Measurements from ENCODE around the gene TMEM72.

The TMEM72 gene

DNA sequence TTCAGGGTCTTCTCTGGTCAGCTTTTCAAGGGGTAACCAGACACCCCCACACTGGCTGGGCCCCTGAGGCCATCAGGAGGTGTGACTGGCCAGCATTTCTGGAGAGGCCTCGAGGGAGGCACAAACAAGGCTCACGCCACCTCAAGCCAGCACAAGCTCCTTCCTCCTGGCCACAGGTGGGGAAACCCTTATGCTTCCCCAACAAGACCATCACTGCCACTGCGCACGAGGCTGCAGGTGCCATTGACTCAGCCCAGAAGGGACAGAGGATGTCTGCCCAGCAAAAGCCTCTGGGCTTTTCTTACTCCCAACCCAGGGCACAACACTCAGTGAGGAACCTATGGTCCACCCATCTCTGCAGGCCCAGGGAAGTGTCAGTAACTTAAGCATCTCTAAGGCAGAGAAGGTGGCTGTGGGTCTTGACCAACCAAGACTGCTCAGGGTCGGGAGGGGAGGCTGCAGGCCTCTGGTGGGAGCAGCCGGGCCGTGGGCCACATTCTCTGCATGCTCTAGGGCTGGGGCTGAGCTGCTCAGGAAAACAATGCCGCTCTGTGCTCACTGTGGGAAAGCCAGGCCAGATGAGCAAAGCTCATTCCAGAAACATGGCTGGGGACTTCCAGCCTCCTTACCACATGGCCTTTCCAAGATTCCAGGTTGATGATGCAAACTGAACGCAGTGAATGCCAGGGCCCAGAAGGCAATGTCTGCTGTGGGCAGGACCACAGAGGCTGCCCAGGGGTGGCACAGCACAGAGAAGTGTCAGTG, 24.2 kb downstream of the TMEM72 start:
- DNase-seq: no peak

DNA sequence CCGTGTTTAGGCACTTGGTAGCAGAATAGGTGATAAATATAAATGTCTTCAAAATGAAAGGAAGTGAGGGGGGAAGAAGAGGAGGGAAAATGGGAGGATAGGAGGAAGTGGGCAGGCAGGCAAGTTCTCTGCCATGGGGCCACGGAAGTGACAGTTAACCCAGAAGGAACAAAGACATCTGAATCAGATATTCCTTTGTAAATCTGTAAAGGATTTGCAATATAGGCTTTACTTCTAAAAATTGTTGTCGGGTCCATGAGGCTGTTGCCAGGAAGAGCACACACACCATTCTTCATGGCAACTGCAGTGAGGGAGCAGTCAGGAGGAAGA, 24.8 kb downstream of the TMEM72 start:
- DNase-seq: no peak

DNA sequence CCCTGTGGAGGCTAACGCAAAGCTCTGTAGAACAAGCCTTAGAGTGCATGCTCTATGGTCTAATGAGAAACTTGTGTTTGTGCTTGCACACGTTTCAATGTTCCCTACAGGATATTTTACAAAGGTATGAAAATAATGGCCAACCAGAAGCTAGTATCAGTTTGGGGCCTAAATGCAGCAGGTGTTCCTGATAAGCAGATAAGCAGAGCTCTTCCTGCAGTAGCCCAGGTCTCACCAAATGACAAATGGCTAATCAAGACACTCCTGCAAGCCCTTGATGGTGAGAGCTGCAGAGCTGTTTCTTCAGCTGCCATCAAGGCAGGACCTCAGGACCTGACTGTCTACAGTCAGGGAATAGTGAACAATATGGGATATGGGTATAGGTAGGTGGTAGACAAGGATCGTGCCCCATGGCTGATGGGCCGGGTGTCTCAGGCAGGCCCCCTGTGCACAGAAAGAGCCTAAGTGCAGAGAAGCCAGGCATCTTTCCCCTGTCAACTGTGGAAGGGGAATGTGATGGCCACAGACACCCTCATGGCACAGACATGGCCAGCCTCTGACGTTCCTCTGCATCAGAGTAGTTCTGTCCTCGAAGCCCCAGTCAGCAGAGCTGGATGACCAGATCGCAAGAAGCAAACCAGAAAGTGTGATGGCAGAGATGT, 25.3 kb downstream of the TMEM72 start:
- DNase-seq: no peak

DNA sequence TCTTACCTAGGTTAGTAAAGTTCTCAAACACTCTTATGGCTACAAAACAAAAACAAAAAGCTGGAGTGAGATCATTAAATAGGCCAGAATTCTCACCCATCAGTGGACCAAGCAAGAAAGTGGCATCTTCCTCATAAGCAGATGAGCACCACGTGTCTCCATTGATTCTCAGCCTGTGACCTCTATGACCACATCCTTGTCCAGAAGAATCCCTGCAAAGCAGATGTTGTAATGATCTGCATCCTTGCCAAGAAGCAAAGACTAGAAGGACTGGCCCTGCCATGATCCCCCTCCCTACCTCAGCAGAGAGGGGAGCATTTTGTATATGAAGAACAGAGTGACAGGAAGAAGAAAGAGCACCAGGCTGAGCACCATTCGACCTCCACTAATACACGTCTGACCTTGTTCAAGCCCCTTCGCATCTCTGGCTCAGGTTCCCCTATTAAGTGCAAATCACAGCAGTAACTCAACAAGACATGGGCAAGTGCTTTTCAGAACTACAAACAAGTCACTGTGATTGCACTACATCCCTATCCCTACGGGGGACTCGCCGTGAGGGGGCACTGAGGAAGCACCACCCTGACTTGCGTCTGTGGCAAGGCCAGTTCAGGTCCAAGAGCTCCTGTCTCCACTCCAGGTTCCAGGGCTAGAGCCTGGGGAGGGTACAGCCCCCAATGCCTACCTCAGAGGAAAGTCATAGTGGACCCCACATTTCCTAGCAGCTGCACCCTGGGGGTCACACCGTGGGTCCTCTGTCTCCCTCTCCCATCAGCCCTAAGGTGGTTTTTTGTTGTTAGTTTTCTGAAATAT, 26.3 kb downstream of the TMEM72 start:
- no peak for DNase-seq

DNA sequence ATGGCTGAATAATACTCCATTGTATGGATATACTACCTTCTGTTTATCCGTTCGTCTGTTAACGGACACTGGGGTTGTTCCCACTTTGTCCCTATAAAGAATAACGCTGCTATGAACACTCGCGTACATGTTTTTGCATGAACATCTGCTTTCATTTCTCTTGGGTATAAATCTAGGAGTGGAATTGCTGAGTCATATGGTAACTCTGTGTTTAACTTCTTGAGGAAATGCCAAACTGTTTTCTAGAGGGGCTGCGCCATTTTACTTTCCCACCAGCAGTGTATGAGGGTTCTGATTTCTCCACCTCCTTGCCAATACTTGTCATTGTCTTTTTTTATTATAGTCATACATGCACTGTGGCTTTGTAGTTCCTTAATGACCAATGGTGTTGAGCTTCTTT, 27.8 kb downstream of the TMEM72 start:
- no peak for DNase-seq

DNA sequence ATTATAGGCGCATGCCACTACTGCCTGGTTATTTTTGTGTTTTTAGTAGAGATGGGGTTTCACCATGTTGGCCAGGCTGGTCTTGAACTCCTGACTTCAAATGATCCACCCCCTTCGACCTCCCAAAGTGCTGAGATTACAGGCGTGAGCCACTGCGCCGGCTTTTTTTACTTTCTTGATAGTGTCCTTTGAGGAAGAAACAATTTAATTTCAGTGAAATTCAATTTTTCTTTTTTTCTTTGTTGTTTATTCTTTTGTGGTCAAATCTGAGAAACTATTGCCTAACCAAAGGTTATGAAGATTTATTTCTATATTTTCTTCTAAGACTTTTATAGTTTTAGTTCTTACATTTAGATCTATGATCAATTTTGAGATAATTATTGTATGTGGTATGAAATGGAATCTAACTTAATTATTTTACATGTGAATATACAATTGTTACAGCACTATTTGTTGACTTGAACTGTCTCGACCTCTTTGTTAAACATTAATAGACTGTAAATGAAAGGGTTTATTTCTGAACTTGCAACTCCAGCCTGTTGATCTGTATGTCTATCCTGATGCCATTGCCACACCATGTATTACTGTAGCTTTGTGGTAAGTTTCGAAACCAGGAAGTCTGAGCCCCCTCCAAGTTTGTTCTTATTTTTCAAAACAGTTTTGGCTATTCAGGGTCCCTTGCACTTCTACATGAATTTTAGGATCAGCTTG, 28.7 kb downstream of the TMEM72 start:
- no peak for DNase-seq

DNA sequence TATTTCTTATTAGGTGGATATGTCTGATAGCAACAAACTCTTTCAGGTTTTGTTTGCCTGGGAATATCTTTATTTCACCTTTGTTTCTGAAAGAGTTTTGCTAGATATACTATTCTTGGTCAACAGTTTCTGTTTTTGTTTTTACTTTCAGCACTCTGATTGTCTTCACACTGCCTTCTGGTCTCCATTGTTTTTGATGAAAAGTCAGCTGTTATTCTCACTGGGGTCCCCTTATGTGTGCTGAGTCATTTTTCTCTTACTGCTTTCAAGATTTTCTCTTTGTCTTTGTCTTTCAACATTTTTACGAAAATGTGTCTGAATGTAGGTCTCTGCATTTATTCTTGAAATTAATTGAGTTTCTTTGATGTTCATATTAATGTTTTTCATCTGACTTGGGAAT, 33.2 kb downstream of the TMEM72 start:
- no peak for DNase-seq

DNA sequence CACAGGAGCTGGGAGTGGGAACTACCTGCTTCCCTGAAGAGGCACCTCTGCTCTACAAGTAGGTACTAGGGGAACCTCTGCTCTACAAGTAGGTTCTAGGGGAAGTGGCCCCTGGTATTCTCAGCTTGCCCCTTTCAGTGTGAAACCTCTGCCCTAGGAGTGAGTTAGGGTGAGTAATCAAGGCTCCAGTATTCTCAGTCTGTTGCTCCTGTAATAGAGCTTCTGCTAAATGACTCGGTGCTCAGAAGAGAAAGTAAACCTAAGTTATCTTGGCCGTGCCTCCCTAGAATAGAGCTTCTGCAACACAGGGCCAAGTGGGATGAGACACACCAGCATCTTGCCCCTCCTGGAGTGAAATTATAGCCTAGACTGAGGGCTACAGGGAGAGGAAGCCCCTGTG, 35.1 kb downstream of the TMEM72 start:
- DNase-seq: no peak

DNA sequence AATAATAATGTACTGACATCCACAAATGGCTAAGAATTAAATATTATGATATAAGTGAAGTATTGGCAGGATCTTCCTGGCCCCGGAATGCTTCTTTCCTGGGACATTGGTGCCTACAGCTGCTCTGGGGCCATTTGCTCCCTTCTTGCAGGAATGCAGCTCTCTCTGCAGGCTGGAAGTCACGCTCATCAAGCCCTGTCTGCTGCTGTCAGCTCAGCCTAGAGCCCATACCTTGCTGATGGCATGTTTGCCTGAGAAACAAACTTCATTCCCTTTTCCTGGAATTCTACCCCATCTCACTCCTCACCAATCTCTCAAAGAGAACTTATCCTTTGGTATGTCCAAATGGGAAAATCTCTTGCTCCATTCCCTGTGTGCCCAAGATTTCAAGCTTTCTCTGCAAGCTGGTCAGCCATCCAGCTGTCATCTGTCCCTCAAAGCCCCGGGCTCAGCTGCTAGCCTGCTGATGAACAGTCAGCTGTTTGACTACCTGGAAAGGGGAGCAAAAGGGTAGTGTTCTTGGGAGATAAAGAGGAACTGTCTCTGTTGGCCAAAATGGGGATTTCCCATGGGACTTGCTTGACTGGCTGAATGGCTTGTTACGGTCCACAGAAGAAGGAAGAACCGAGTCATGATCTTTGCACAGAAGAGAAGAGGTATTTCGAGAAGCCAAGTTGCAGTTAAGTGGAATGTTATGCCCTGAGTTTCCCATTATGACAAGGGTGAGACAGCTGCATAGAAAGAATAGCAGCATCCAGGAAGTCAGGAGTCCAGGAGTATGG, 36.4 kb downstream of the TMEM72 start:
- no peak for DNase-seq

DNA sequence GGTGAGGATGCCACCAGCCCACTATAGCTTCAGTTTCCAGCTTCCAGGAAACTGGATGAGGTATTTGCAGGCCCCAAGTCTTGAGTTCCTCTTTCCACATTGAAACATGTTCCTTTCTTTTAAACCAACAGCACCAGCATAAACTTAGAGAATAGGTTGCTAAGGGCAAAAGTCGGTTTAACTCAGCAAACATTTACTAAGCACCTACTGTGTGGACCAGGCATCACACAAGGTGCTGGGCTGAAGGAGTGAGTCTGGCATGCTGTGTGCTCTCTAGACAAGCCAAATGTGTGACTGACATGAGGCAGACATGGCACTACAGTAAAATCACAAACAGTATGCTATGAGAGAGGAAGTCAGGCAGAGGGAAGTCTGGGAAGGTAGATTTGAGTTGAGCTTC, 37.5 kb downstream of the TMEM72 start:
- DNase-seq: no peak

DNA sequence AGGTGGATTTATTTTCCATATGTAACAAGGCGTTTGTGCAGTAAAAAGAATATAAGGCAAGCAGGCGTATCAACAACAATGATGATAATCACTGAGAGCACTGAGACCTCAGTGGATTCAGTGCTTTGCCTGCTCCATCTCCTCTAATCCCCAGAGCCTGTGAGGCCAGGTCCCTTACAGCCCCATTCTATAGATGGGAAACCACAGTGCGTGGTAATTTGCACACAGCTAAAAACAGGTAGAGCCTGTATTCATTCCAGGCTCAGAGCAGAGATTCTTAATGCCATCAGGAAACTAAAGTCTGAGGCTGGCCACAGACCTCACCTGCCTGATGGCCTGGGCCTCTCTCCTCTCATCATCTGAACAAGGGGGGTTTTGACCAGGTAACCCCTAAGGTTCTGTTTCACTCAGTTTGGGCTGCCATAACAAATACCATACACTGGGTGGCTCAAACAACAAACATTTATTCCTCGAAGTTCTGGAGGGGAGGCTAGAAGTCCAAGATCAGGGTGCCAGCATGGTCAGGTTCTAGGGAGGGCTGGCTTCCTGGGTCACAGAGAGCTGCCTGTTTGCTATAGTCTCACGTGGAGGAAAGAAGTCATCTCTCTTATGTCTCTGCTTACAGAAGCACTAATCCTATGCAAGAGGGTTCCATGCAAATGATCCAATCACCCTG, 38.1 kb downstream of the TMEM72 start:
- DNase-seq: no peak

DNA sequence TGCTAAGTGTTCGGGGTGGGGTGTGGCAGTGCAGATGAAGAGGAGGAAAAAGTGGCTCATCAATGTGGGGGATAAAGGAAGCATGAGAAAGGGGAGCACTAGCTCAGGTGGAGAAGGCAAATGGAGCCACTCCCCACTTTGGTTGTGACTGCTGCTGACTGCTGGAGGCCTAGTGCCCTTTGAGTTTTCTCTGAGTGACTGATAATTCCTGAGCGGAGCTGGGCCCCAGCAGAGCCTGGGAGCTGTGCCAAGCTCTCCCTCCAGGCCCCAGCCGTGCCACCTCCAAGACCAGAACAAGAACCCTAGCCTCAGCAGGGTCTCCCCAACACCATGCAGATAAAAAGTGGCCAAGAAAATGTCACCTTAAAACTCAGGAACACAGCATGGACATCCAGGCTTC, 38.8 kb downstream of the TMEM72 start:
- no peak for DNase-seq

DNA sequence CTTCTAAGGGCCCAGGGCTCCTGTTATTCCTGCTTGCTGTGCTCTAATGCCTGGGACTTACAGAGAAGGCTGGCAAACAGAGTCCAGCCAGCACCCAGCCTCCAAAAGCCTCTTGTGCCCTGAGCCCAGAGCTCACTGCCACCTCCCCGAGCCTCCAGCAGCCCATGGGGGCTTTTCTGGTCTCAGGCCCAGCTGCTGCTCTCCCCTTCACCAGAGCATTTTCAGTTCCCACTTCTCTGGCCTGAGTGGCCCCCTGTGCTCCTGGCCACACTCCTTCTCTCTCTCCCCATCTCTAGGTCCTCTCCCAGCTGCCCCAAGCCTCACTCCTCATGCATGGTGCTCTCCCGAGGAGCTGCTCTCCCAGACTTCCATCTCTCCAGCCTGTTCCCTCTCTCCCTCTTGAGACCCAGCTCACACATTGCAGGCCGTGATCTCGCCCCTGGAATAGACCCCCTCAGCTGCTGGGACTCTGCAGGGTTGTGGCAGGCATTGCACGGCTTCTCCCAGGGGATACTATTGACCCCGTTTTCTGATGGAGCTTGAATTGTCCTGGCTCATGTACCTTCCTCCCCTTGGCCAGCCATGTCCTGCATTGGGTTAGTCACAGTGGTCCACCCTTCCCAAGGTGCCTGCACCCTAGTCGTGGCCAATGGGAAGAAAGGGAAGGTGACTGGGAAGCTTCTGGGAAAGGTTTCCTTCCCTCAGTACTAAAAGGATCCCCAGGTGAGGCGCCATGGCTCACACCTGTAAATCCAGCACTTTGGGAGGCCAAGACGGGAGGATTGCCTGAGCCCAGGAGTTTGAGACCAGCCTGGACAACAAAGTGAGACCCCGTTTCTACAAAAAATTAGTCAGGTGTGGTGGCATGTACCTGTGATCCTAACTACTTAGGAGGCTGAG, 39.4 kb downstream of the TMEM72 start:
- DNase-seq: no peak

DNA sequence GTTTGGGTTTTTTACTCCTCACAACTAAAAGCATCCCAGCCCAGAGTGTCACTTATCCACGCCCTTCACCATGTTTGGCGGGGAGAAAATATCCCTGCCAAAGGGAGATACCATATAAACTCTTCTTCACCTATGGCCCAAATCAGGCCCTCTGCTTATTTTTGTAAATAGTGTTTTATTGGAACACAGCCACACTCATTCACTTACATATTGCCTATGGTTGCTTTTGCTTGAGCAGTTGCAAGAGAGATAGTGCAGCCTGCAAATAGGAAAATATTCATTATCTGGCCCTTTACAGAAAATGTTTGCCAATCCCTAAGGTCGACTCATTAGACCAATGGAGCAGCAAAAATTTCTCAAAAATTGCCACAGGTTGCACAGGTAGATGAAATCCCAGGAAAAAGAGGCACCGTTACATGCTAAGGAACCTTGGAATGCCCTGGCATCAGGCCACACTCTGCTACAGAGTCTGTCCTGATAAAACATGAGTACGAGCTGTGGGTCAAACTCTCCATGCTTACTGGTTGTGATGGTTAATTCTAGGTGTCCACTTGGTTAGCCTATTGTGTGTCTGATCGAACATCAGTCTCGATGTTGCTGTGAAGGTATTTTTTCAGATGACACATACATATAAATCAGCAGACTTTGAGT, 40.6 kb downstream of the TMEM72 start:
- no peak for DNase-seq

DNA sequence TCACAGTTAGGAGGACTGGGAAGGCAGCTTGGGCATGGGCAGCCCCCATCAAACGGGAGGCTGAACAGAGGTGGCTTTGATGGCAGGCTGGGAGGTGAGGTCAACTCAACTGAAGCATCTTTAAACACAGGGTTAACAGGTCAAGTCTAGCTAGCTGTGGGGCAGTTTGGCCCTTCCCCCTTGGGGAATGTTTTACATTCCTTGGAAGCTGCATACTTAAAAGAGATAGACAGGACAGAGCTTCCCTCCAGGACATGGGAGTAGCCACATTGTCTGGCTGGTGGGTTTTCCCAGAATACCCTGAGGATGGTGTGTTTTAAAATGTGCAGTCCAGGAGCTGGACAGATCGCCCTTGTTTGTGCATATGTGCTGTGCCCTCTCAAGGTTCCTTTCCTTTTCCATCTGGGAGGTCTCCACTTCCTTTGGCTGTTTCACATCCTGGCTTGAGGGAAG, 41.7 kb downstream of the TMEM72 start:
- no peak for DNase-seq

DNA sequence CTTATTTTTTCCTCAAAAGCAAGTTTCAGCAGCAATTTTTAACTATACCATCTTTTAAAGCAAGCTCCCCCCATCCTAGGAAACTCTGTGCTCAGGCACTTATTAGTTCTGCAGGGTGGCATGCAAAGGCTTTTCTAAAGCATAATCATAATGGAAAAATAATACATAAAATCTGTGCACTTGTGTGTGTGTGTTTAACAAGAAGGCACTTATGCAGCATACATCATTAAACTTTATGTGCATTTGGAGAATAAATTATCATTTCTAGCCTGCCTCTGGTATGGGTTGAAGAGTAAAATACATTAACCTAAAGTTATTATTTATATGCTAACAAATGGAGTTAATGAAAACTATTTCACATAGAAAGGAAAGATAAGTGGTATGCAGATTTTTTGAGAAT, 42.9 kb downstream of the TMEM72 start:
- DNase-seq: no peak

DNA sequence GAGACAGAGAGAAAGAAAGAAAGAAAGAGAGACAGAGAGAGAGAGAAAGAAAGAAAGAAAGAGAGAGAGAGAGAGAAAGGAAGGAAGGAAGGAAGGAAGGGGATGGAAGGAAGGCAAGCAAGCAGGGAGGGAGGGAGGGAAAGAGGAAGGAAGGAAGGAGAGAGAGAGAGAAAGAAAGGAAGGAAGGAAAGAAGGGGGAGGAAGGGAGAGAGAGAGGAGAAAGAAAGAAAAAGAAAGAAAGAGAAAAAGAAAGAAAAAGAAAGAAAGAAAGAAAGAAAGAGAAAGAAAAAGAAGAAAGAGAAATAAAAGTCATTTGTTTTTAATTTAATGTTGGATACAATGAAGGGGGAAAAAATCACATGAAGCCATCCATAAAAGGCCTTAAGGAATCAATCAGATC, 43.8 kb downstream of the TMEM72 start:
- DNase-seq: no peak

DNA sequence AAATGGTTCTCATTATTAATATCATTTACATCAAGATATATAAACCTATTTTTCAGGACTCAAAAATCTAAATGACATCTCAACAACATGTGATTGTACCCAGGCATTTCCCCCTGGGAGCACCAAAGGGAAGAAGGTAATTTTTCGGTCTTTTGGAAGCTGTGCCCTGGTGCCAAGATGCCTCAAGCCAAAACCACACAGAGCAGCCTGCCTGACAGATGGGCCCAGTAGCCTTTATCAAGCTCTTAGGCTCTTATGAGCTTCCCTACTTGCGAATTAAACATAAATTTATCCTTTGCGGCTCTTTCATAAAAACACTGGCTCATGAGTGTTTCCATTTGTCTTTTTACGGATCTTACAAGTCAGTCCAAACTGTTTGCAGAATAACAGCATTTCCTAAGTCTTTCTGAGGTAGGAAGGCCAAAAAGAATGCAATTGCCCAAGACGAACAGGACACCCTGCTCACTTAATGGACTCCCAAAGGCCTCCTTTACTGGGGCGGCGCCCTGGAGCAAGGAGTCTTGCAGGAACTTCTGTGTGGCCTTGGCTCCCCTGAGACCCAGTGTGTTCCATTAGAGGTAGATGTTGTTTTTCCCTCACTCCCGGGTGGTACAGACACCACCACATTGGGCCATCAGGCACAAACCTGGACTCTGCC, 44.4 kb downstream of the TMEM72 start:
- DNase-seq: no peak

DNA sequence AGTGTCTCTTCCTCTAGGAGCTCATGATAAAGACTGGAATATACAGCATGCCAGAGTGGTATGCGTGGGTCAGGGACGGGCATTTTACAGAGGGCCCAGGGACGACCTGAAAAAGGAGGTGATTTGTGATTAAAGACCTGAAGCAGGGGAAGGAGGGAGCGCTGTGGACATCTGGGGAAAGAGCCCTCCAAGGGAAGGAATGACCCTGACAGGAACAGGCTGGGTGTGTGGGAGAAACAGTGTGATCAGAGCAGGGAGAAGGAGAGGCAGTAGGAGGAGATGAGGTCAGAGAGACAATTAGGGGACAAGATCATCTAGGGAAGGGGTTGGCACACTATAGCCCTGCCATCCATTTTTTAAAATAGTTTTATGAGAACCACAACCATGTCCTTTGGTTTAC, 45.1 kb downstream of the TMEM72 start:
- no peak for DNase-seq
